Liver (tissue), 9 donors: ENCODE data around the gene ERGIC2. TPM values are rescaled to one million over a fixed set of nuclear protein-coding genes. Genes with fewer than 3 reads are reported as not detected.

Experiments
- DNase-seq: peaks from one replicate; pipeline ENCODE4 v3.0.0-alpha.2; 2017; ENCODE audit warnings: low spot score
- H3K27ac ChIP-seq, 2 donors: one replicate each; pipeline ENCODE4 v1.7.0; 2013; ENCODE audit warnings: inconsistent platforms in 2 of 2, low read length in 2 of 2, control low read depth in 1 of 2, low read depth in 1 of 2, mild to moderate bottlenecking in 1 of 2
- H3K27me3 ChIP-seq, 4 donors: one replicate each; pipeline versions ENCODE4 v1.6.1 to v1.7.0; 2013; ENCODE audit warnings: low read length in 3 of 4, inconsistent platforms in 1 of 4, mild to moderate bottlenecking in 1 of 4, moderate library complexity in 1 of 4; ENCODE audit not compliant: control insufficient read depth in 4 of 4, insufficient read depth in 4 of 4
- H3K36me3 ChIP-seq, 4 donors: one replicate each; pipeline versions ENCODE4 v1.6.1 to v1.7.0; 2013; ENCODE audit warnings: low read length in 3 of 4, mild to moderate bottlenecking in 3 of 4, low read depth in 1 of 4, moderate library complexity in 1 of 4; ENCODE audit not compliant: control insufficient read depth in 4 of 4, insufficient read depth in 3 of 4
- H3K4me1 ChIP-seq, 4 donors: one replicate each; pipeline versions ENCODE4 v1.6.1 to v1.7.0; 2013; ENCODE audit warnings: low read length in 3 of 4, mild to moderate bottlenecking in 3 of 4, moderate library complexity in 1 of 4; ENCODE audit not compliant: control insufficient read depth in 4 of 4, insufficient read depth in 4 of 4
- H3K4me3 ChIP-seq, 3 donors: one replicate each; pipeline versions ENCODE4 v1.6.1 to v1.7.0; 2013; ENCODE audit warnings: low read length in 3 of 3, control low read depth in 1 of 3, low read depth in 1 of 3, mild to moderate bottlenecking in 1 of 3
- H3K9ac ChIP-seq, 2 donors: one replicate each; pipeline ENCODE4 v1.7.0; 2013; ENCODE audit warnings: low read length in 2 of 2, mild to moderate bottlenecking in 2 of 2, moderate library complexity in 2 of 2, control low read depth in 1 of 2, low read depth in 1 of 2
- H3K9me3 ChIP-seq, 4 donors: one replicate each; pipeline versions ENCODE4 v1.6.1 to v1.7.0; 2013; ENCODE audit warnings: low read length in 3 of 4; ENCODE audit not compliant: control insufficient read depth in 4 of 4
- GABPA ChIP-seq, 2 donors: IDR thresholded peaks in 1 of 2; conservative IDR thresholded peaks in 1 of 2; 2 replicates each; pipeline ENCODE4 v1.6.1; 2016; ENCODE audit warnings: antibody characterized with exemption in 2 of 2, mild to moderate bottlenecking in 1 of 2, moderate library complexity in 1 of 2
- HNF4A ChIP-seq, 2 donors: conservative IDR thresholded peaks; 2 replicates each; pipeline ENCODE4 v1.6.1; 2016; ENCODE audit warnings: antibody characterized with exemption in 2 of 2, mild to moderate bottlenecking in 2 of 2
- JUND ChIP-seq, 2 donors: IDR thresholded peaks; 2 replicates each; pipeline ENCODE4 v1.6.1; 2016; ENCODE audit warnings: antibody characterized with exemption in 2 of 2
- RXRA ChIP-seq, 2 donors: IDR thresholded peaks; 2 replicates each; pipeline ENCODE4 v1.6.1; 2017 to 2018; ENCODE audit warnings: antibody characterized with exemption in 2 of 2, mild to moderate bottlenecking in 1 of 2
- SP1 ChIP-seq: IDR thresholded peaks from 2 replicates; pipeline ENCODE4 v1.6.1; 2018; ENCODE audit warnings: antibody characterized with exemption, mild to moderate bottlenecking
- TAF1 ChIP-seq: conservative IDR thresholded peaks from 2 replicates; pipeline ENCODE4 v1.6.1; 2016; ENCODE audit warnings: antibody characterized with exemption, mild to moderate bottlenecking
- WGBS: extraction: QIAGEN DNeasy Blood & Tissue Kit; methylation state at CpG from one replicate; pipeline ENCODE4 v1.1.7; 2013; 5-methylcytosine and 5-hydroxymethylcytosine counted together
- polyA plus RNA-seq, 2 donors: library from polyadenylated mRNA; stranded (reverse) in 1 of 2; unstranded in 1 of 2; fragments of 200-250 nt in 1 of 2; fragments of >200 nt in 1 of 2; fragmentation: Nextera tagmentation in 1 of 2; extraction: Ambion mirVana in 1 of 2; gene quantifications; one replicate each; pipeline versions ENCODE4 v1.2.1 to v1.2.3, GENCODE V29; 2013 to 2015
- total RNA-seq, 2 donors: library from RNA; depleted of rRNA; stranded (reverse); fragments of >200 nt; gene quantifications; one replicate each; pipeline ENCODE4 v1.2.3, GENCODE V29; 2014
- TF ChIP-seq, protein P1 (sequence below): IDR thresholded peaks from 2 replicates; pipeline ENCODE4 v1.6.1; 2016; ENCODE audit warnings: antibody characterized with exemption, mild to moderate bottlenecking
- TF ChIP-seq, protein P2 (sequence below): fragments of 150-350 bp; IDR thresholded peaks from 2 replicates; pipeline ENCODE4 v1.5.1; 2017; ENCODE audit warnings: improper control_type of control experiment, low read depth, low read length; ENCODE audit not compliant: missing input control
- TF ChIP-seq, protein P3 (sequence below): IDR thresholded peaks from 2 replicates; pipeline ENCODE4 v1.6.1; 2016; ENCODE audit warnings: antibody characterized with exemption
- TF ChIP-seq, protein P4 (sequence below): IDR thresholded peaks from 2 replicates; pipeline ENCODE4 v1.6.1; 2016; ENCODE audit warnings: antibody characterized with exemption
- donor health status: healthy.
- donor health status: healthy.
- donor health status: healthy.
- donor health status: healthy.
- donor health status: healthy.

ERGIC2 gene
- total and polyA plus RNA-seq, 4 donors: 33.8 to 56.2 (median 40.8) TPM

DNA sequence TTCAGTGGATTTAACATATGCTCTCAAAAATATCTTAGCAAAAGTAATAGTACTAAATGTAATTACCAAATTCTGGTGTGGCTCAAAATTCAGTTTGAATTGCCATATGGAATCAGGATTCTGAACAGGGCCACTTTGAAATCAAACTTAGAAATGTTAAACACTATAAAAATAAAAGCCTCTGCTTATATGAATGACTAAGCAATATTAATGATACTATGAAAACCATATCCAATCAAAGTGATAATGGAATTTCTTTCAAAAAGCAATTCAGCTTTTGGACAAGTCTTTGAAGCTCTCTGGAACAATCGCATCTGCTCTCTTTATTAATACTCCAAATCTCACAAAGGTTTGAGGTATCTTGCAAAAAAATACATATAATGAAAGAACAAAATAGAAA is 51.6 kb downstream of the ERGIC2 start (continued):
- TF ChIP-seq, protein P1, sequence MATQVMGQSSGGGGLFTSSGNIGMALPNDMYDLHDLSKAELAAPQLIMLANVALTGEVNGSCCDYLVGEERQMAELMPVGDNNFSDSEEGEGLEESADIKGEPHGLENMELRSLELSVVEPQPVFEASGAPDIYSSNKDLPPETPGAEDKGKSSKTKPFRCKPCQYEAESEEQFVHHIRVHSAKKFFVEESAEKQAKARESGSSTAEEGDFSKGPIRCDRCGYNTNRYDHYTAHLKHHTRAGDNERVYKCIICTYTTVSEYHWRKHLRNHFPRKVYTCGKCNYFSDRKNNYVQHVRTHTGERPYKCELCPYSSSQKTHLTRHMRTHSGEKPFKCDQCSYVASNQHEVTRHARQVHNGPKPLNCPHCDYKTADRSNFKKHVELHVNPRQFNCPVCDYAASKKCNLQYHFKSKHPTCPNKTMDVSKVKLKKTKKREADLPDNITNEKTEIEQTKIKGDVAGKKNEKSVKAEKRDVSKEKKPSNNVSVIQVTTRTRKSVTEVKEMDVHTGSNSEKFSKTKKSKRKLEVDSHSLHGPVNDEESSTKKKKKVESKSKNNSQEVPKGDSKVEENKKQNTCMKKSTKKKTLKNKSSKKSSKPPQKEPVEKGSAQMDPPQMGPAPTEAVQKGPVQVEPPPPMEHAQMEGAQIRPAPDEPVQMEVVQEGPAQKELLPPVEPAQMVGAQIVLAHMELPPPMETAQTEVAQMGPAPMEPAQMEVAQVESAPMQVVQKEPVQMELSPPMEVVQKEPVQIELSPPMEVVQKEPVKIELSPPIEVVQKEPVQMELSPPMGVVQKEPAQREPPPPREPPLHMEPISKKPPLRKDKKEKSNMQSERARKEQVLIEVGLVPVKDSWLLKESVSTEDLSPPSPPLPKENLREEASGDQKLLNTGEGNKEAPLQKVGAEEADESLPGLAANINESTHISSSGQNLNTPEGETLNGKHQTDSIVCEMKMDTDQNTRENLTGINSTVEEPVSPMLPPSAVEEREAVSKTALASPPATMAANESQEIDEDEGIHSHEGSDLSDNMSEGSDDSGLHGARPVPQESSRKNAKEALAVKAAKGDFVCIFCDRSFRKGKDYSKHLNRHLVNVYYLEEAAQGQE: no peak

DNA sequence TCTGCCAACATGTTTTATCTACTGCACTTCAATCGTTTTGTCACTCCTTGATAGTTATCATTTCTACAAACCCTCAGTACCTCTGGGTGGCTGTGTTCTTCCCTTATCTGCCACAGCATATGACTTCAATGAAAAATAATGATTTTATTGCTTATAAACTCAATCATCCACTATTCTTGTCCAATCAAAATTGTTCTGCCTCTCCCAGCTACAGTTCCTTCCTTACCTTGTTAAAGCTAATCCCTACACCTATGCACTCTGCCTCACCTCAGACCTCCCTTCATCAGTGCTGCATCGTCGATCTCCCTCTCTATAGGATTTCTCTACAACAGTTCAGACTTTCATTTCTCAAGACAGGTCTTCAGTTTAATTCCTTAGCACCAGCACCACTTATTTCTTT is 58.8 kb downstream of the ERGIC2 start:
- peaks cover 0 to 7% (median 7%) of the 10 kb centered on the region in 4 donors for H3K4me1 ChIP-seq
- H3K9ac ChIP-seq: no peak overlapping the region
- H3K27ac ChIP-seq: no peak overlapping the region
- no peak for DNase-seq
- no peaks in the 10 kb centered on the region for H3K36me3 ChIP-seq
- WGBS: 83% methylated on average over 3 of the region's 3 CpGs
- no peaks in the 10 kb centered on the region for H3K9me3 ChIP-seq
- TF ChIP-seq SP1 (no peak), TAF1 (no peak), GABPA (IDR thresholded peaks at IDR 0.05 in 1 of 2, conservative IDR thresholded peaks at IDR 0.05 in 1 of 2) (no peak), JUND (IDR thresholded peaks at IDR 0.05) (no peak)
- TF ChIP-seq, protein P2, sequence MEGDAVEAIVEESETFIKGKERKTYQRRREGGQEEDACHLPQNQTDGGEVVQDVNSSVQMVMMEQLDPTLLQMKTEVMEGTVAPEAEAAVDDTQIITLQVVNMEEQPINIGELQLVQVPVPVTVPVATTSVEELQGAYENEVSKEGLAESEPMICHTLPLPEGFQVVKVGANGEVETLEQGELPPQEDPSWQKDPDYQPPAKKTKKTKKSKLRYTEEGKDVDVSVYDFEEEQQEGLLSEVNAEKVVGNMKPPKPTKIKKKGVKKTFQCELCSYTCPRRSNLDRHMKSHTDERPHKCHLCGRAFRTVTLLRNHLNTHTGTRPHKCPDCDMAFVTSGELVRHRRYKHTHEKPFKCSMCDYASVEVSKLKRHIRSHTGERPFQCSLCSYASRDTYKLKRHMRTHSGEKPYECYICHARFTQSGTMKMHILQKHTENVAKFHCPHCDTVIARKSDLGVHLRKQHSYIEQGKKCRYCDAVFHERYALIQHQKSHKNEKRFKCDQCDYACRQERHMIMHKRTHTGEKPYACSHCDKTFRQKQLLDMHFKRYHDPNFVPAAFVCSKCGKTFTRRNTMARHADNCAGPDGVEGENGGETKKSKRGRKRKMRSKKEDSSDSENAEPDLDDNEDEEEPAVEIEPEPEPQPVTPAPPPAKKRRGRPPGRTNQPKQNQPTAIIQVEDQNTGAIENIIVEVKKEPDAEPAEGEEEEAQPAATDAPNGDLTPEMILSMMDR: no peak
- TF ChIP-seq, protein P3, sequence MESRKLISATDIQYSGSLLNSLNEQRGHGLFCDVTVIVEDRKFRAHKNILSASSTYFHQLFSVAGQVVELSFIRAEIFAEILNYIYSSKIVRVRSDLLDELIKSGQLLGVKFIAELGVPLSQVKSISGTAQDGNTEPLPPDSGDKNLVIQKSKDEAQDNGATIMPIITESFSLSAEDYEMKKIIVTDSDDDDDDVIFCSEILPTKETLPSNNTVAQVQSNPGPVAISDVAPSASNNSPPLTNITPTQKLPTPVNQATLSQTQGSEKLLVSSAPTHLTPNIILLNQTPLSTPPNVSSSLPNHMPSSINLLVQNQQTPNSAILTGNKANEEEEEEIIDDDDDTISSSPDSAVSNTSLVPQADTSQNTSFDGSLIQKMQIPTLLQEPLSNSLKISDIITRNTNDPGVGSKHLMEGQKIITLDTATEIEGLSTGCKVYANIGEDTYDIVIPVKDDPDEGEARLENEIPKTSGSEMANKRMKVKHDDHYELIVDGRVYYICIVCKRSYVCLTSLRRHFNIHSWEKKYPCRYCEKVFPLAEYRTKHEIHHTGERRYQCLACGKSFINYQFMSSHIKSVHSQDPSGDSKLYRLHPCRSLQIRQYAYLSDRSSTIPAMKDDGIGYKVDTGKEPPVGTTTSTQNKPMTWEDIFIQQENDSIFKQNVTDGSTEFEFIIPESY: no peak
- TF ChIP-seq, protein P4, sequence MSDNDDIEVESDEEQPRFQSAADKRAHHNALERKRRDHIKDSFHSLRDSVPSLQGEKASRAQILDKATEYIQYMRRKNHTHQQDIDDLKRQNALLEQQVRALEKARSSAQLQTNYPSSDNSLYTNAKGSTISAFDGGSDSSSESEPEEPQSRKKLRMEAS: no peak
- no peak overlapping the region for H3K4me3 ChIP-seq
- no peaks in the 10 kb centered on the region for H3K27me3 ChIP-seq

DNA sequence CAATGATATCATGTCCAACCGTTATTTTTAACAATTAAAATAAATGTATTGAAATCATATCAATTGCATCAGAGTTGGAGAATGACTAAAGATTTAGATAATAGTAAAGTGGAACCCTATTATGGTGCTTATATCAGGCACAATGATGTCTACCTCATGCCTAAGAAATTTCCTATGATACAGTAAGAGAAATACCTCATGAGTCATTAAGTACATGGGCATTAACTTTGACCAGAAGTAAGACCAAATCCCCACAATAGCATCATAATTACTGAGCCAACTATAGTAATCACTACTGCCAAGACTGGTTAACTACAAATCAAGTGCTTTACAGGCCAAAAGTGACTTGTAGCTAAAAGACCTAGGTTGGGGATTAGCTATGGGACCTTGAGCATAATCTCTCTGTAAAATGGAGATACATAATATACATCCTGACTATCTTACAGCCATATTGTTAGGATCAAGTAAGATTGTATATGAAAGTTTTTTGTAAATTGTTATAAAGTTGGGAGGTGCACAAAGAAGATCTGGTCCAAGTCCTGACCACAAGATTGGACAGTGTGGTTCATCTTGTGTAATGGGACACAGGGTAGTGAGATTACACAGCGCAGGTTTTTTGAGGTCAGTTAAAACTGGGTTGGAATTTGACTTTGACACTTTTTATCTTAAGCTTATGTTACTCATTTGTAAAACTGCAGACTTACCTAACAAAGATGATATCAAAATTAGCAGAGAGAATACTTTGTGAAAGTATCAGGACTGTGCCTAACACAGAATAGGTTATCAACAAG is 60.5 kb downstream of the ERGIC2 start:
- no peaks in the 10 kb centered on the region for H3K9me3 ChIP-seq
- H3K27me3 ChIP-seq: no peaks in the 10 kb centered on the region
- H3K4me3 ChIP-seq: no peak overlapping the region
- WGBS: 63% methylated on average over 2 of the region's 2 CpGs
- no peak overlapping the region for H3K27ac ChIP-seq
- no peak overlapping the region for H3K9ac ChIP-seq
- no peak for TF ChIP-seq GABPA (IDR thresholded peaks at IDR 0.05 in 1 of 2, conservative IDR thresholded peaks at IDR 0.05 in 1 of 2)
- TF ChIP-seq HNF4A (conservative IDR thresholded peaks at IDR 0.05): peak; percentile 62 to 64
- peak; percentile 57 to 64 for TF ChIP-seq RXRA (IDR thresholded peaks at IDR 0.05)
- H3K36me3 ChIP-seq: no peaks in the 10 kb centered on the region
- no peak for DNase-seq
- peaks cover 0 to 7% (median 7%) of the 10 kb centered on the region in 4 donors for H3K4me1 ChIP-seq
